Thoracic aorta (tissue), 2 donors: ENCODE results near the gene SCRG1. TPM values are rescaled to one million over a fixed set of nuclear protein-coding genes. Genes with fewer than 3 reads are reported as not detected.

Experiments
- ATAC-seq: fragments of 150-250 bp; one replicate; pipeline ENCODE4 v1.8.0; 2017; ENCODE audit warnings: low read depth; ENCODE audit not compliant: insufficient number of reproducible peaks, low FRiP score
- DNase-seq: peaks from one replicate; pipeline ENCODE4 v3.0.0-alpha.2; 2020; ENCODE audit warnings: low spot score
- H3K27ac ChIP-seq, 2 donors: fragments of 200-600 bp; sonication (generic); 1 replicate in 1 of 2; 2 replicates in 1 of 2; pipeline ENCODE4 v1.5.1; 2016; ENCODE audit warnings: mild to moderate bottlenecking in 2 of 2, moderate library complexity in 2 of 2
- H3K27me3 ChIP-seq: fragments of 200-600 bp; sonication (generic); replicated peaks from 2 replicates; pipeline ENCODE4 v1.6.0; 2016; ENCODE audit warnings: mild to moderate bottlenecking; ENCODE audit not compliant: insufficient read depth
- H3K36me3 ChIP-seq: fragments of 200-600 bp; sonication (generic); one replicate; pipeline ENCODE4 v1.5.1; 2016
- H3K4me1 ChIP-seq, 2 donors: fragments of 200-600 bp; sonication (generic); 1 replicate in 1 of 2; 2 replicates in 1 of 2; pipeline versions ENCODE4 v1.5.1 to v1.6.0; 2016; ENCODE audit warnings: low read depth in 2 of 2, mild to moderate bottlenecking in 1 of 2; ENCODE audit not compliant: control insufficient read depth in 1 of 2
- H3K4me3 ChIP-seq: fragments of 200-600 bp; sonication (generic); 2 replicates; pipeline ENCODE4 v1.5.1; 2016; ENCODE audit warnings: mild to moderate bottlenecking
- H3K9me3 ChIP-seq: fragments of 200-600 bp; sonication (generic); 2 replicates; pipeline ENCODE4 v1.5.1; 2016
- total RNA-seq, 2 donors: library from RNA; depleted of rRNA; stranded (reverse); fragments of >200 nt; gene quantifications; one replicate each; pipeline versions ENCODE4 v1.1.0 to v1.2.3, GENCODE V29; 2016
- TF ChIP-seq, protein P1 (sequence below): fragments of 200-600 bp; sonication (generic); IDR thresholded peaks from one replicate; pipeline ENCODE4 v1.5.1; 2019; ENCODE audit warnings: antibody characterized with exemption

The SCRG1 gene
- total RNA-seq, 2 donors from 2014 or later = 6.9 to 9.7 TPM

DNA sequence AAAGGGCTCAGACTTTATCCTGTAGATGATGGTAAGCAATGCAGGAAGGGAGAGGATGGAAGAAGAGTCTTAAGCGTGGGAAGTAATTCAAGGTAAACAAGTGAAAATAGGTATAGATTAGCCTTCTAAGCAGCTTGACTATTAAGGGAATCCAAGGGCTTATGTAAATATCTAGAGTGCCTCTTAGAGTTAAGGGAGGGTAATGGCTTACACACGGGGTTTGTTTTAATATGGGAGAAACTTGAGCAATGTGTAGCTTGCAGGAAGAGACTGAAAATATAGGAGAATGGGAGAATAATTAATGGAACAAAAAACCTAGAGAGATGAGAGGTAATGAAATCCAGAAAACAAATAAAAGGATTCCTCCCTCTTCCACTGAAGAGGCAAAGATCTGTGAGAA lies 41.0 kb downstream of the SCRG1 start:
- ATAC-seq = no peak
- no peaks in the 10 kb centered on the region for H3K27me3 ChIP-seq
- H3K4me1 ChIP-seq = no peaks in the 10 kb centered on the region
- TF ChIP-seq, protein P1, sequence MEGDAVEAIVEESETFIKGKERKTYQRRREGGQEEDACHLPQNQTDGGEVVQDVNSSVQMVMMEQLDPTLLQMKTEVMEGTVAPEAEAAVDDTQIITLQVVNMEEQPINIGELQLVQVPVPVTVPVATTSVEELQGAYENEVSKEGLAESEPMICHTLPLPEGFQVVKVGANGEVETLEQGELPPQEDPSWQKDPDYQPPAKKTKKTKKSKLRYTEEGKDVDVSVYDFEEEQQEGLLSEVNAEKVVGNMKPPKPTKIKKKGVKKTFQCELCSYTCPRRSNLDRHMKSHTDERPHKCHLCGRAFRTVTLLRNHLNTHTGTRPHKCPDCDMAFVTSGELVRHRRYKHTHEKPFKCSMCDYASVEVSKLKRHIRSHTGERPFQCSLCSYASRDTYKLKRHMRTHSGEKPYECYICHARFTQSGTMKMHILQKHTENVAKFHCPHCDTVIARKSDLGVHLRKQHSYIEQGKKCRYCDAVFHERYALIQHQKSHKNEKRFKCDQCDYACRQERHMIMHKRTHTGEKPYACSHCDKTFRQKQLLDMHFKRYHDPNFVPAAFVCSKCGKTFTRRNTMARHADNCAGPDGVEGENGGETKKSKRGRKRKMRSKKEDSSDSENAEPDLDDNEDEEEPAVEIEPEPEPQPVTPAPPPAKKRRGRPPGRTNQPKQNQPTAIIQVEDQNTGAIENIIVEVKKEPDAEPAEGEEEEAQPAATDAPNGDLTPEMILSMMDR = no peak
- DNase-seq = no peak
- no peaks in the 10 kb centered on the region for H3K36me3 ChIP-seq
- no peak overlapping the region for H3K4me3 ChIP-seq
- H3K9me3 ChIP-seq = no peaks in the 10 kb centered on the region
- H3K27ac ChIP-seq = no peak overlapping the region

DNA sequence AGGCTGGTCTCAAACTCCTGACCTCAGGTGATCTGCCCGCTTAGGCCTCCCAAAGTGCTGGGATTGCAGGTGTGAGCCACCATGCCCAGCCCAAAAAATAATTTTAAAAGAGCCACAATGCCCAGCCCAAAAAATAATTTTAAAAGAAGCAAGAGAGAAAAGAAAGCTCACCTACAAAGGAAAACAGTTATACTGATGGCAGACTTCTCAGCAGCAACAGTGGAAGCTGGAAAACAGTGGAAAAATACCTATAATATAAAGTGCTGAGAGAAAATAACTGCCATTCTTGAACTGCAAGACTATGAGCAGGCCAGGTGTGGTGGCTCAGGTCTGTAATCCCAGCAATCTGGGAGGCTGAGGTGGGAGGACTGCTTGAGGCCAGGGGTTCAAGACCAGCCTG lies 51.4 kb downstream of the SCRG1 start:
- H3K9me3 ChIP-seq = no peaks in the 10 kb centered on the region

DNA sequence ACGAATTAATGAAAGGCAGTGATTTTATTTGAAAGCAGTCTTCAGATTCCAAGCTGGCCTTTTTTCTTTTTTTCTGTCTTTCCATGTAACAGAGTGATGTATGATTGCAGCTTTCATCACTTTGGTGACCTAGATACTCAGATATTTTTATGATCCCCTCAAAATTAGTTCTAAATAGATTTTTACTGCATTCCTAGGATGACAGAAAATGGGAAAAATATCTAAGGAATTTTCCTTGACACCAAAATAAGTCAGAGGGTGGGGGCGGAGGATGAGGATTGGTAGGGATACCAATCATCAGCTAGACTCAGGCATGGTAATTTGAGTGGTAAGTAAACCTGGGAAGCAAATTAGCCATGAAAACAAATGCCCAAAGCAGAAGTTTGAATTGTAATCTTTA lies 52.8 kb downstream of the SCRG1 start:
- TF ChIP-seq, protein P1 = no peak
- Histone ChIP-seq H3K27me3 (no peaks in the 10 kb centered on the region), H3K4me3 (no peak overlapping the region), H3K9me3 (no peaks in the 10 kb centered on the region), H3K36me3 (no peaks in the 10 kb centered on the region), H3K27ac (no peak overlapping the region), H3K4me1 (no peaks in the 10 kb centered on the region)
- no peak for ATAC-seq
- no peak for DNase-seq

More for the DNA sequence above, 51.4 kb downstream of the SCRG1 start:
- Histone ChIP-seq H3K36me3 (no peaks in the 10 kb centered on the region), H3K4me1 (no peaks in the 10 kb centered on the region), H3K27me3 (no peaks in the 10 kb centered on the region), H3K27ac (no peak overlapping the region), H3K4me3 (no peak overlapping the region)
- DNase-seq = no peak
- TF ChIP-seq, protein P1 = no peak
- no peak for ATAC-seq

DNA sequence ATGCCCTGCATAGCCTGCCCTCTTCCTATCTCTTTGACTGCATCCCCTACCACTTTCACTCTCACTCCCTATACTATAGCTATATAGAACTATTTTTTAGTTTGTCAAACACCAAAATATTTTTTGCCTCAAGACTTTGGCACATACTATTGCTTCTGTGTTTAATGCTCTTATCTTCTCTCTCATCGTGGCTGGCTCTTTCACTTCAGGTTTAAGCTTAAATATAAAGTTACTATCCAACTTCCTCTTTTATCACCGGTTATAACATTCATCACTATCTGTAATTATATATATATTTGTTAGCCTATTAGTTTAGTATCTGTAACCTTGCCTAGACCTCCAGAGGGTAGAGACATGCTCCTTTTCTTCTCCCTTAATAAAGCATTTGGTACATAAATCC lies 53.3 kb downstream of the SCRG1 start:
- DNase-seq = no peak

DNA sequence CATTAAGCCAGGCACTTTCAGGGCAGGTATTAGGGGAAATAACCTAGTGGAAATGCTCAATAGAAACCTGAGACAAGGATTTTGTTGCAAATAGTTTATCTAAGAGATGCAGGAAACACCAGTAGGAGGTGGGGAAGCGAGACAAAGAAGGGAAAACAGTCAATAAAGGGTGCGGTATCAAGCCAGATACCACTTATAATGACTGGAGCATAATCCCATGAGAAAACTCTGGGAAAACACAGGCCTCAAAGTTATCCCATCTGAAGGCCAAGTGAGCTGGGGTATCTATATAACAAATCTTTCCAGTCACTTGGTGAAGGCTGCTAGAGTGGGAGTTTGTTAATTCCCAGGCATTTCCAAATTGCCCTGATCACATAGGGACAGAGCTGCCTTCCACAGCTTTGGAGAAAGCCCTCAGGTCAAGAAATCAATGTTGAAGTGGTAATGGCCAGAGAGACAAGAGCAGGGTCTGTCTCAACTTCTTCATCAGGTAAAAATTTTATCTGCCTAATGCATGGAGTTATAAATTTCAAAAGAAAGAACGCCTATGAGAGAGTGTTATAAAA lies 55.0 kb downstream of the SCRG1 start:
- H3K9me3 ChIP-seq = no peaks in the 10 kb centered on the region
- H3K4me3 ChIP-seq = no peak overlapping the region
- no peak for ATAC-seq
- H3K4me1 ChIP-seq = no peaks in the 10 kb centered on the region
- TF ChIP-seq, protein P1 = no peak
- no peak for DNase-seq
- H3K36me3 ChIP-seq = no peaks in the 10 kb centered on the region
- no peak overlapping the region for H3K27ac ChIP-seq
- H3K27me3 ChIP-seq = no peaks in the 10 kb centered on the region

More for the DNA sequence above, 53.3 kb downstream of the SCRG1 start:
- Histone ChIP-seq H3K36me3 (no peaks in the 10 kb centered on the region), H3K27me3 (no peaks in the 10 kb centered on the region), H3K9me3 (no peaks in the 10 kb centered on the region), H3K27ac (no peak overlapping the region), H3K4me3 (no peak overlapping the region), H3K4me1 (no peaks in the 10 kb centered on the region)
- ATAC-seq = no peak
- TF ChIP-seq, protein P1 = no peak
